Skeletal muscle cell (primary cell): ENCODE results near the gene ZNF346.

Experiments used
- DNase-seq: peaks from one replicate; pipeline ENCODE4 v3.0.0-alpha.2; 2010; ENCODE audit warnings: low read depth
- H3K4me3 ChIP-seq: 2 replicates; pipeline ENCODE4 v1.5.1; 2011; ENCODE audit warnings: low read depth, mild to moderate bottlenecking, control low read depth, low read length, moderate library complexity

The ZNF346 gene

DNA sequence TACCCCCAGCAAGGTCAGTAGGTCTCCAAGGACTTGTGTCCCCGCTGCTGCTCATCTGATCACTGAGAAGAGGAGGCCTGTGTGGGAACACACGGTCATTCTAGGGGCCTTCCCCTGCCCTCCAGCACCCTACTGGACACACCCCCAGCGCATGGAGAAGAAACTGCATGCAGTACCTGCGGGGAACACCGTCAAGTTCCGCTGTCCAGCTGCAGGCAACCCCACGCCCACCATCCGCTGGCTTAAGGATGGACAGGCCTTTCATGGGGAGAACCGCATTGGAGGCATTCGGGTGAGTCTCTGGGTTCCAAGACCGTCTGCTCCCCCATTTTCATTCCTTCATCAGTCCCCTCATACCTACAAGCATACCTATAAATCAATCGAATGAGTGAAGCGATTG is 68.3 kb downstream of the ZNF346 start:
- H3K4me3 ChIP-seq, result no peak overlapping the region
- no peak for DNase-seq

DNA sequence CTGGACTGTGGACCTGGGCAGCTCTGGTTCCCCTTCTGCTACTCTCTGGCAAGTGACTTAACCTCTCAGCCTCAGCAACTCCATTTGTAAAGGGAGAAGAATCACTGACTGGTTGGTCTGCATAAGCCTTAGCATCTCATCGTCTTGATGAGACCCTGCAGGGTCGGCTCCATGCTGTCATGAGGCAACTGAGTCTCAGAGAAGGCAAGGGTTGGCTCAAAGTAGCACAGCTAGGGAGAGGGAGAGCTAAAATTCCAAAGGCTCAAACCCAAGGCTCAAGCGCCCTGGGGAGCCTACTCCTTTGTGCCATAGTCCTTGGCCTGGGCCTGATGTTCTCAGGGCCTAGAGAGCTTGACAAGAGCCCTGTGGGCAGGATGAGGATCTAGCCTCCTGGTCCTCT is 68.7 kb downstream of the ZNF346 start:
- H3K4me3 ChIP-seq, result no peak overlapping the region
- DNase-seq, result no peak

DNA sequence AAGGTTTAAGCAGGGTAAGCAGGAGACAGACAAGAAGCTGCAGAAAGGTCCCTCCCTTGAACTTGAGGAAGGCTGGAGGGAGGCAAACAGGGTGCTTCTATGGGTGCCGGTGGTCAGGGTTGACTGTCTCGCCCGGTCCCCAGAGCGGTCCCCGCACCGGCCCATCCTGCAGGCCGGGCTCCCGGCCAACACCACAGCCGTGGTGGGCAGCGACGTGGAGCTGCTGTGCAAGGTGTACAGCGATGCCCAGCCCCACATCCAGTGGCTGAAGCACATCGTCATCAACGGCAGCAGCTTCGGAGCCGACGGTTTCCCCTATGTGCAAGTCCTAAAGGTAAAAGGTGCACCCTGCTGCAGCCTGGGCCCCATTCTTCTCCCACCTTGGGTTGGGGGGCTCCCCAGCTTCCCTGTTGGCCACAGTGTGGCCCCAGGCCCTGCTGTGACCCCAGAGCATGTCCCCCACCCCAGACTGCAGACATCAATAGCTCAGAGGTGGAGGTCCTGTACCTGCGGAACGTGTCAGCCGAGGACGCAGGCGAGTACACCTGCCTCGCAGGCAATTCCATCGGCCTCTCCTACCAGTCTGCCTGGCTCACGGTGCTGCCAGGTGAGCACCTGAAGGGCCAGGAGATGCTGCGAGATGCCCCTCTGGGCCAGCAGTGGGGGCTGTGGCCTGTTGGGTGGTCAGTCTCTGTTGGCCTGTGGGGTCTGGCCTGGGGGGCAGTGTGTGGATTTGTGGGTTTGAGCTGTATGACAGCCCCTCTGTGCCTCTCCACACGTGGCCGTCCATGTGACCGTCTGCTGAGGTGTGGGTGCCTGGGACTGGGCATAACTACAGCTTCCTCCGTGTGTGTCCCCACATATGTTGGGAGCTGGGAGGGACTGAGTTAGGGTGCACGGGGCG is 69.9 kb downstream of the ZNF346 start:
- DNase-seq, result no peak
- no peak overlapping the region for H3K4me3 ChIP-seq

GRCh38 chr5:177093082-177093712 is 70.7 kb downstream of the ZNF346 start:
- no peak overlapping the region for H3K4me3 ChIP-seq
- no peak for DNase-seq

- DNase-seq, result no peak
- H3K4me3 ChIP-seq, result no peak overlapping the region
Observed at GRCh38 chr5:177093803-177094202, 71.3 kb downstream of the ZNF346 start.

- DNase-seq, result peak; percentile 73
- H3K4me3 ChIP-seq, result no peak overlapping the region
Observed at GRCh38 chr5:177094224-177095087, 72.0 kb downstream of the ZNF346 start.

- H3K4me3 ChIP-seq, result no peak overlapping the region
- DNase-seq, result no peak
Observed at GRCh38 chr5:177095088-177095669, 72.7 kb downstream of the ZNF346 start.

DNA sequence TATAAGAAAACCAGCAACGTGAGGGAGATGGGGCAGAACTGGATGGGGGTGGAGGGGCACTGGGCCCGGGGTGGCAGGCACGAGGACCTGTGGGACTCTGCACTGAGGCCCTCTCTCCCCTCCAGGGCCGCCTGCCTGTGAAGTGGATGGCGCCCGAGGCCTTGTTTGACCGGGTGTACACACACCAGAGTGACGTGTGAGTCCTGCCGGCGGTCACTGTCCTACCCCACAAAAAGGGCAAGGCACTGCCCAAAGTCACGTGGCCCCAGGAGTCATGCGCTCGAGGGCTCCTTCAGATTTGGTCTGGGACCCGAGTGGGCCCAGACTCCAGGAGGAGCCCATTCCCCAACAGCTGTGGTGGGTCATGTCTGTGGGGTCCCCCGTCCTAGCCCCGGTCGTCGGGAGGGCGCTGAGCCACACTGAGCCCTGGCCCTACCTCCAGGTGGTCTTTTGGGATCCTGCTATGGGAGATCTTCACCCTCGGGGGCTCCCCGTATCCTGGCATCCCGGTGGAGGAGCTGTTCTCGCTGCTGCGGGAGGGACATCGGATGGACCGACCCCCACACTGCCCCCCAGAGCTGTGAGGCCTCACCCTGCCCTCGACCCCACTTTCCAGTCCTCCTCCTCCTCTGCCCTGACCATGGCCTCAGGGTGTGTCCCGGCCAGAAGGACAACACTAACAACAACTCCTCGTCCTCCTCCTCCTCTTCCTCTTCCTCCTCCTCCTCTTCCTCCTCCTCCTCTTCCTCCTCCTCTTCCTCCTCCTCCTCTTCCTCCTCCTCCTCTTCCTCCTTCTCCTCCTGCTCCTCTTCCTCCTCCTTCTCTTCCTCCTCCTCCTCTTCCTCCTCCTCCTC is 73.9 kb downstream of the ZNF346 start:
- DNase-seq, result no peak
- no peak overlapping the region for H3K4me3 ChIP-seq

- H3K4me3 ChIP-seq, result no peak overlapping the region
- DNase-seq, result no peak
Observed at GRCh38 chr5:177097016-177097985, 74.8 kb downstream of the ZNF346 start.

GRCh38 chr5:177098120-177098469 is 75.6 kb downstream of the ZNF346 start:
- H3K4me3 ChIP-seq, result no peak overlapping the region
- no peak for DNase-seq

DNA sequence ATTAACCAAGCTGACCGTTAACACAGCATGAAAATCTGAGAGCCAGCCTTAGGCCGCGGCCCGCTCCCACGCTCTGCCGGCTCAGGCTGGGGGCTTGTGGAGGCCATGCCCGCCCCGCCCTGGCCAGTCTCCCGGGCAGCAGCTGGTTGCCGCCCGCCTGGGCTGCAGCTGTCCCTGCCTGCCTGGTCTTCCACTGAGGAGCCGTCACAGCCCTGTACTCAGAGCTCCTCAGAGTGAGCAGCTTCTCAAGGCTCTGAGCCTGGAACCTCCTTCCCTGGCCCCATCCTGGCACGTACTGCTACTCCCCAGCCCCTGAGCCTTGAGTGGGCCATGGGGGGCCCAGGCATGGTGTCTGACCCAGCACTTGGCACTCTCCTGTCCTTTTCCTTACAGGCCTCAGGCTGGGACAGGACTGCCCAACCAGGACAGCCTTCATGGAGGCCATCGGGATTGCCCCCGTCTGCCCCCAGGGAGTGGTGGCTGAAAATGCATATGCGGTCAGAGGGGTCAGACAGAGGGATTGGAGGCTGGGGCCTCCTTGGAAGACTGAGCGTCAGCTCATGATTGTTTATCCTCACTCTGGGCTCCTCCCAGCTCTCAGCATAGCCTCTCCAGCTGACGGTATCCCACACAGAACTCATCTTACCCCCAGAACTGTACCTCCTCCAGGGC is 76.1 kb downstream of the ZNF346 start:
- H3K4me3 ChIP-seq, result no peak overlapping the region
- DNase-seq, result peak; percentile 58

DNA sequence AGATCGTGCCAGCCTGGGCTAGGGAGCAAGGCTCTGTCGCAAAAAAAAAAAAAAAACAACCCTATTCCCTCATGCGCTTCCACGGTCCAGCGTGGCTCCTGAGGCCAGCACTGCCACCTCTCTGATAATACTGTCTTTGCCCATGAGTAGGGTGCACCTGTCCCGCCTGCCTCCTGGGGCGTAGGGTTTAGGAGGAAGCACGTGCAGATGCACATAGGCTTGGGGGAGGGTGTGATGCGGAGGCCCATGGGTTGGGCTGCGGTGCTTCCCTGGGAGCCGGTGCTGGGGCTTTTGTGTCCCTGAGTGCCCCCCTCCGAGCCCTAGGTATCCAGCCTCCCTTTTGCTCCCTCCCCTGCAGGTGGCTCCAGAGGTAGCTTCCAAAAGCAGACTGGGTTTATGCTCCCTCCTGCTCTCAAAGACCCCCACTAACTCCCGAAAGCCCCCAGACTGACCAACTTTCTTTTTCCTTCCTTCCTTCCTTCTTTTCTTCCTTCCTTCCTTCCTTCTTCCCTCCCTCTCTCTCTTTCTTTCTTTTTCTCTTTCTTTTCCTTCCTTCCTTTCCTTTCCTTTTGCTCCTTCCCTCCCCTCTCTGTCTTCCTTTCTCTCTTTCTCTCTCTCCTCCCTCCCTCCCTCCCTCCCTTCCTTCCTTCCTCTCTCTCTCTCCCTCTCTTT is 77.1 kb downstream of the ZNF346 start:
- no peak overlapping the region for H3K4me3 ChIP-seq
- no peak for DNase-seq

GRCh38 chr5:177100714-177101121 is 78.2 kb downstream of the ZNF346 start:
- no peak for DNase-seq
- H3K4me3 ChIP-seq, result no peak overlapping the region

- no peak for DNase-seq
- H3K4me3 ChIP-seq, result no peak overlapping the region
Observed at GRCh38 chr5:177103523-177104253, 81.2 kb downstream of the ZNF346 start.

DNA sequence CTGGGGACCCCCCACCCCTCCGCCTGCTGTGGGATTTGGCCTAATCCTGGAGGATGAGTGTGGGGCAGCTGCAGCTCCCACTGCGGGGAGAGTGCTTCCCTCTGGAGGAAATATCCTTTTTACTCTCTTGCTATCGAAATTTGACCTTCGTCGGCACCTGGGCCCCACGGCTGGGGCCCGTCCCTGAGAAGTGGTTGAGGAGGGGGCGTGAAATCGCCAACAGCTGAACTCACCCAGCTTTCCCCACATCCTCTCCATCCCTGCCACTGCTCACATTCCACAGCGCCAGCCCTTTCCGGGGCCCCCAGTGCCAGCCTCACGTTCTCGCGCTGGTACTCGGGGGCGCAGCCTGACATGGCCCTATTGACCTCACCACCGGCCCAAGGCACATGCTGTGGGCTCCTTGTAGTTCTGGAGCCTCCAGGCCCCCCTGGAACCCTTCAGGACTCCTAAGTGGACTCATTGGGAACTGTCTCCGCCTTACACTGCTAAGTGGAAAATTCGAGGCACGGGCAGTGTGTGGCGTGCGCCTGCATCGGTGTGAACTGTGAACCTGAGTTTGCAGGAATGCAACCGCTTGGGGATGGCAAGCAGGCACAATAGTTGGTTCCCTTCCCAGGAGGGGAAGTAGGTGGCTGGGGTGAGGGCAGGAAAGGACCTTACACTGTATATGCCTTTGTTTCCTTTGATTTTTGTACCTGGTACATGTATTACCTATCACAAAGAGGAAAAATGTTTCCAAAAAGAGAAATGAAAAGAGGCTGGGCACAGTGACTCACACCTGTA is 83.4 kb downstream of the ZNF346 start:
- H3K4me3 ChIP-seq, result no peak overlapping the region
- no peak for DNase-seq
